NCI-H524 treated with DMSO at 0.1 percent for 48 hours (cell line): ENCODE measurements around the gene MAN1A2.

Experiments
- DNase-seq: peaks from one replicate; lab custom pipeline; 2025; lab: John Stamatoyannopoulos, UW

MAN1A2 gene

DNA sequence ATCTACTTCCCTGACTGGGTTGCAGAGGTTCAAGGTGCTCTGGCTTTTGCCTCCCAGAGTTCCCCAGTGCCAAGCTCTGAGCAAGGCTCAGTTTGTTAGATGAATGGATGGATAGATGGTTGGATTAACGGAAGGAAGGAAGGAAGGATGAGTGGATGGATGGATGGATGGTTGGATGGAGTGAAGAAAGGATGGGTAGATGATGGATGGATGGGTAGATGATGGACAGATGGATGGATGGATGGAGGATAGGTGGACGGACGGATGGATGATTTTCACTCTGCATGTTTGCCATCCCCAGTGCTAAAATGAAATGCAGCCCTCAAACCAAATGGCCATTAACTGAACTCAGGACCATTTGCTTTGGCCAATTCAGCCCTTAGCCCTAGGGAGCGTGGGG, 211.2 kb downstream of the MAN1A2 start:
- no peak for DNase-seq
